ENCODE data around the gene NUDT11.
"Not testable (repeated sequence)": the region's sequence is repeated elsewhere in the genome, so short reads cannot be mapped to it uniquely, and the experiment has no call there.

NUDT11 gene

GRCh38 chrX:51496501-51497291 lies at the start of gene NUDT11:
Gene NUDT11, minus strand, starts transcription at chrX:51496592. Its CDS starts 148 bp downstream, at chrX:51496444.
- peak; percentile 2 to 15 (median 8) for DNase-seq (ENCODE audit: low read depth in 2 of 3, low spot score in 2 of 3)

GRCh38 chrX:51520393-51520792 lies 24.0 kb upstream of the NUDT11 start:
- DNase-seq (ENCODE audit: low read depth in 2 of 3, low spot score in 2 of 3) = no peak

GRCh38 chrX:51519131-51519530 lies 22.7 kb upstream of the NUDT11 start:
- DNase-seq (ENCODE audit: low read depth in 2 of 3, low spot score in 2 of 3) = not testable (repeated sequence)

- no peak for DNase-seq (ENCODE audit: low read depth in 2 of 3, low spot score in 2 of 3)
These were observed 11.2 kb upstream of the NUDT11 start for GRCh38 chrX:51507551-51507950.

- DNase-seq (ENCODE audit: low read depth in 2 of 3, low spot score in 2 of 3) = not testable (repeated sequence)
These were observed 497 bp downstream of the NUDT11 start for GRCh38 chrX:51495701-51496488.

- DNase-seq (ENCODE audit: low read depth in 2 of 3, low spot score in 2 of 3) = no peak
These were observed 2.0 kb downstream of the NUDT11 start for GRCh38 chrX:51494409-51494808.

- no peak for DNase-seq (ENCODE audit: low read depth in 2 of 3, low spot score in 2 of 3)
These were observed 8.5 kb downstream of the NUDT11 start for GRCh38 chrX:51487960-51488267.

GRCh38 chrX:51484616-51485015 lies 11.8 kb downstream of the NUDT11 start:
- no peak for DNase-seq (ENCODE audit: low read depth in 2 of 3, low spot score in 2 of 3)

- not testable (repeated sequence) for DNase-seq (ENCODE audit: low read depth in 2 of 3, low spot score in 2 of 3)
These were observed 14.0 kb downstream of the NUDT11 start for GRCh38 chrX:51482411-51482810.

- DNase-seq (ENCODE audit: low read depth in 2 of 3, low spot score in 2 of 3) = no peak
These were observed 19.5 kb downstream of the NUDT11 start for GRCh38 chrX:51476930-51477329.

GRCh38 chrX:51463322-51463721 lies 33.1 kb downstream of the NUDT11 start:
- DNase-seq (ENCODE audit: low read depth in 2 of 3, low spot score in 2 of 3) = no peak

GRCh38 chrX:51461053-51462044 lies 35.0 kb downstream of the NUDT11 start:
- no peak for DNase-seq (ENCODE audit: low read depth in 2 of 3, low spot score in 2 of 3)

GRCh38 chrX:51459125-51459524 lies 37.3 kb downstream of the NUDT11 start:
- no peak for DNase-seq (ENCODE audit: low read depth in 2 of 3, low spot score in 2 of 3)

- no peak for DNase-seq (ENCODE audit: low read depth in 2 of 3, low spot score in 2 of 3)
These were observed 39.6 kb downstream of the NUDT11 start for GRCh38 chrX:51456814-51457213.

- DNase-seq (ENCODE audit: low read depth in 2 of 3, low spot score in 2 of 3) = no peak
These were observed 40.1 kb downstream of the NUDT11 start for GRCh38 chrX:51456246-51456645.

- no peak for DNase-seq (ENCODE audit: low read depth in 2 of 3, low spot score in 2 of 3)
These were observed 56.0 kb downstream of the NUDT11 start for GRCh38 chrX:51440365-51440764.

All from activated CD8-positive, alpha-beta memory T cell treated with anti-CD3 and anti-CD28 coated beads for 48 hours (primary cell).